ENCODE data around the gene AK1.

DNA sequence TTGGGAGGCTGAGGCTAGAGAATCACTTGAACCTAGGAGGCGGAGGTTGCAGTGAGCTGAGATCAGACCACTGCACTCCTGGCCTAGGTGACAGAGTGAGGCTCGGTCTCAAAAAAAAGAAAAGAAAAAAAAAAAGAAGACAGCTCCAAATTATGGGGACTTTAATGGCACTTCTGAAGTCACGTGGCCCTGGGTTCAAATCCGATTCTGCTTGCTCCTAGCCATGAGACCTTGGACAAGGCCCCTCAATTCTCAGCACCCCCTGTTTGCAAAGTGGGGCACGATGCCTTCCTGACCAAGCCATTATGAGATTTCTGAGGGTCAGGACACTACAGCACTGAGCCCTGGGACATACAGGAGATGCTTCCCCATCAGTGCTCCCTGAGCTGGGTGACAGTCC, 22.0 kb downstream of the AK1 start:
- TF ChIP-seq ZMYM4 (CRISPR knock-in tag; IDR thresholded peaks at IDR 0.05) (no peak), KLF15 (CRISPR knock-in tag; IDR thresholded peaks at IDR 0.05; ENCODE audit: borderline replicate concordance) (no peak), RBAK (CRISPR knock-in tag; IDR thresholded peaks at IDR 0.05) (no peak), ZKSCAN1 (IDR thresholded peaks at IDR 0.05; ENCODE audit: low read length) (no peak), POLR2A (IDR thresholded peaks at IDR 0.05; ENCODE audit: insufficient read depth in 1 of 2, low read depth in 2 of 2, low read length in 2 of 2) (no peak), ZNF350 (CRISPR knock-in tag; IDR thresholded peaks at IDR 0.05; ENCODE audit: borderline replicate concordance, low read depth) (no peak), RARG (CRISPR knock-in tag; IDR thresholded peaks at IDR 0.05; ENCODE audit: low read depth) (no peak), EZH2 (conservative IDR thresholded peaks at IDR 0.05; ENCODE audit: low read depth, low read length) (no peak)
- TF ChIP-seq, protein P1, sequence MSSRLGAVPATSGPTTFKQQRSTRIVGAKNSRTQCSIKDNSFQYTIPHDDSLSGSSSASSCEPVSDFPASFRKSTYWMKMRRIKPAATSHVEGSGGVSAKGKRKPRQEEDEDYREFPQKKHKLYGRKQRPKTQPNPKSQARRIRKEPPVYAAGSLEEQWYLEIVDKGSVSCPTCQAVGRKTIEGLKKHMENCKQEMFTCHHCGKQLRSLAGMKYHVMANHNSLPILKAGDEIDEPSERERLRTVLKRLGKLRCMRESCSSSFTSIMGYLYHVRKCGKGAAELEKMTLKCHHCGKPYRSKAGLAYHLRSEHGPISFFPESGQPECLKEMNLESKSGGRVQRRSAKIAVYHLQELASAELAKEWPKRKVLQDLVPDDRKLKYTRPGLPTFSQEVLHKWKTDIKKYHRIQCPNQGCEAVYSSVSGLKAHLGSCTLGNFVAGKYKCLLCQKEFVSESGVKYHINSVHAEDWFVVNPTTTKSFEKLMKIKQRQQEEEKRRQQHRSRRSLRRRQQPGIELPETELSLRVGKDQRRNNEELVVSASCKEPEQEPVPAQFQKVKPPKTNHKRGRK (CRISPR knock-in tag; IDR thresholded peaks at IDR 0.05): no peak
- TF ChIP-seq, protein P2, sequence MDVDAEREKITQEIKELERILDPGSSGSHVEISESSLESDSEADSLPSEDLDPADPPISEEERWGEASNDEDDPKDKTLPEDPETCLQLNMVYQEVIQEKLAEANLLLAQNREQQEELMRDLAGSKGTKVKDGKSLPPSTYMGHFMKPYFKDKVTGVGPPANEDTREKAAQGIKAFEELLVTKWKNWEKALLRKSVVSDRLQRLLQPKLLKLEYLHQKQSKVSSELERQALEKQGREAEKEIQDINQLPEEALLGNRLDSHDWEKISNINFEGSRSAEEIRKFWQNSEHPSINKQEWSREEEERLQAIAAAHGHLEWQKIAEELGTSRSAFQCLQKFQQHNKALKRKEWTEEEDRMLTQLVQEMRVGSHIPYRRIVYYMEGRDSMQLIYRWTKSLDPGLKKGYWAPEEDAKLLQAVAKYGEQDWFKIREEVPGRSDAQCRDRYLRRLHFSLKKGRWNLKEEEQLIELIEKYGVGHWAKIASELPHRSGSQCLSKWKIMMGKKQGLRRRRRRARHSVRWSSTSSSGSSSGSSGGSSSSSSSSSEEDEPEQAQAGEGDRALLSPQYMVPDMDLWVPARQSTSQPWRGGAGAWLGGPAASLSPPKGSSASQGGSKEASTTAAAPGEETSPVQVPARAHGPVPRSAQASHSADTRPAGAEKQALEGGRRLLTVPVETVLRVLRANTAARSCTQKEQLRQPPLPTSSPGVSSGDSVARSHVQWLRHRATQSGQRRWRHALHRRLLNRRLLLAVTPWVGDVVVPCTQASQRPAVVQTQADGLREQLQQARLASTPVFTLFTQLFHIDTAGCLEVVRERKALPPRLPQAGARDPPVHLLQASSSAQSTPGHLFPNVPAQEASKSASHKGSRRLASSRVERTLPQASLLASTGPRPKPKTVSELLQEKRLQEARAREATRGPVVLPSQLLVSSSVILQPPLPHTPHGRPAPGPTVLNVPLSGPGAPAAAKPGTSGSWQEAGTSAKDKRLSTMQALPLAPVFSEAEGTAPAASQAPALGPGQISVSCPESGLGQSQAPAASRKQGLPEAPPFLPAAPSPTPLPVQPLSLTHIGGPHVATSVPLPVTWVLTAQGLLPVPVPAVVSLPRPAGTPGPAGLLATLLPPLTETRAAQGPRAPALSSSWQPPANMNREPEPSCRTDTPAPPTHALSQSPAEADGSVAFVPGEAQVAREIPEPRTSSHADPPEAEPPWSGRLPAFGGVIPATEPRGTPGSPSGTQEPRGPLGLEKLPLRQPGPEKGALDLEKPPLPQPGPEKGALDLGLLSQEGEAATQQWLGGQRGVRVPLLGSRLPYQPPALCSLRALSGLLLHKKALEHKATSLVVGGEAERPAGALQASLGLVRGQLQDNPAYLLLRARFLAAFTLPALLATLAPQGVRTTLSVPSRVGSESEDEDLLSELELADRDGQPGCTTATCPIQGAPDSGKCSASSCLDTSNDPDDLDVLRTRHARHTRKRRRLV (CRISPR knock-in tag; IDR thresholded peaks at IDR 0.05): no peak

Data from HepG2 (cell line).